NCI-H526 (cell line): ENCODE measurements around the gene CFAP20.

Source experiments
- DNase-seq, 2 experiments: peaks; one replicate each; lab custom pipeline; 2025; lab: John Stamatoyannopoulos, UW

The CFAP20 gene

GRCh38 chr16:58124601-58124915 is 4.6 kb downstream of the CFAP20 start:
- no peak for DNase-seq

GRCh38 chr16:58123896-58124600 is 5.1 kb downstream of the CFAP20 start:
- no peak for DNase-seq

GRCh38 chr16:58121132-58121531 is 8.0 kb downstream of the CFAP20 start:
- DNase-seq = no peak

- DNase-seq = no peak
Observed at GRCh38 chr16:58120234-58120633, 8.9 kb downstream of the CFAP20 start.

- DNase-seq = no peak
Observed at GRCh38 chr16:58119509-58119845, 9.7 kb downstream of the CFAP20 start.

- no peak for DNase-seq
Observed at GRCh38 chr16:58118801-58119508, 10.2 kb downstream of the CFAP20 start.

GRCh38 chr16:58116529-58116928 is 12.7 kb downstream of the CFAP20 start:
- no peak for DNase-seq

- DNase-seq = no peak
Observed at GRCh38 chr16:58116081-58116480, 13.1 kb downstream of the CFAP20 start.

- DNase-seq = no peak
Observed at GRCh38 chr16:58114827-58115825, 14.1 kb downstream of the CFAP20 start.

- no peak for DNase-seq
Observed at GRCh38 chr16:58111302-58111627, 17.9 kb downstream of the CFAP20 start.

- no peak for DNase-seq
Observed at GRCh38 chr16:58110571-58111301, 18.4 kb downstream of the CFAP20 start.

GRCh38 chr16:58109881-58110280 is 19.3 kb downstream of the CFAP20 start:
- no peak for DNase-seq

GRCh38 chr16:58109330-58109729 is 19.9 kb downstream of the CFAP20 start:
- no peak for DNase-seq

- no peak for DNase-seq
Observed at GRCh38 chr16:58107709-58108108, 21.5 kb downstream of the CFAP20 start.

GRCh38 chr16:58107228-58107627 is 22.0 kb downstream of the CFAP20 start:
- no peak for DNase-seq

- no peak for DNase-seq
Observed at GRCh38 chr16:58105631-58106030, 23.6 kb downstream of the CFAP20 start.

GRCh38 chr16:58102665-58103392 is 26.4 kb downstream of the CFAP20 start:
- DNase-seq = no peak

GRCh38 chr16:58099956-58100300 is 29.3 kb downstream of the CFAP20 start:
- no peak for DNase-seq

GRCh38 chr16:58099097-58099955 is 29.9 kb downstream of the CFAP20 start:
- no peak for DNase-seq

GRCh38 chr16:58098207-58099096 is 30.7 kb downstream of the CFAP20 start:
- no peak for DNase-seq
